Activated naive CD8-positive, alpha-beta T cell treated with anti-CD3 and anti-CD28 coated beads, Interleukin-2, amount 50 U/mL, for 16 hours (primary cell): ENCODE data around the gene KCNT2.

ENCODE experiments used
- DNase-seq: peaks from one replicate; pipeline ENCODE4 v3.0.0-alpha.2; 2020; ENCODE audit warnings: low read depth, low spot score

KCNT2 gene

DNA sequence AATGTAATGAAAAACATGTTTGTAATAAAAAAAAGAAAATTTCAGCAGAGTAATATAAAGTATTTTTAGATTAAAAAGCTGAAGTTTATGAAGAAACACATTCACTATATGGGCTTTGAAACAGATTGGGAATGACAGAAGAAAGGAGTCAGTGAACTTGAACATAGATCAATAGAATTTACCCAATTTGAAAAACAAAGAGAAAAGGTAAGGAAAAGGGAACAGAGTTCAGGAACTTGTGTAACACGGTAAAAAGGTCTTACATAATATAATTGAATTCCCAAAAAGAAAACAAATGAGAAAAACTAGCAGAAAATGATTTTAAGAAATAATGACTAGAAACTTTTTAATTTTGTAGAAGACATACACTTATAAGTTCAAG lies 206.8 kb downstream of the KCNT2 start:
- no peak for DNase-seq

- no peak for DNase-seq
Observed at GRCh38 chr1:196400478-196401451, 207.5 kb downstream of the KCNT2 start.

DNA sequence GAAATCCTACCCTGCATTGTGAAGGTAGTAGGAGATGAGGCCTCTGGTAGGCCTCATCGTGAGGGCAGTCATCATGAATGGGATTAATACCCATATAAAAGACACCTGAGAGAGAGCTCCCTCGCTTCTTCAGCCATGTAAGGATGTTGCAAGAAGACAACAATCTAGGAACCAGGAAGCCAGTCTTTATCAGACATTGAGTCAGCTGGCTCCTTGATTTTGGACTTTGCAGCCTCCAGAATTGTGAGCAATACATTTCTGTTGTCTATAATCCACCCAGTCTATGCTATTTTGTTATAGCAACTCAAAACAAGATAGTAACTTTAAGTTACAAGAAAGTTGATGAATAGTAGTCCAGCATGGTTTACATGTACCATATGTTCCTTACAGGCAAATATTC lies 208.5 kb downstream of the KCNT2 start:
- no peak for DNase-seq

DNA sequence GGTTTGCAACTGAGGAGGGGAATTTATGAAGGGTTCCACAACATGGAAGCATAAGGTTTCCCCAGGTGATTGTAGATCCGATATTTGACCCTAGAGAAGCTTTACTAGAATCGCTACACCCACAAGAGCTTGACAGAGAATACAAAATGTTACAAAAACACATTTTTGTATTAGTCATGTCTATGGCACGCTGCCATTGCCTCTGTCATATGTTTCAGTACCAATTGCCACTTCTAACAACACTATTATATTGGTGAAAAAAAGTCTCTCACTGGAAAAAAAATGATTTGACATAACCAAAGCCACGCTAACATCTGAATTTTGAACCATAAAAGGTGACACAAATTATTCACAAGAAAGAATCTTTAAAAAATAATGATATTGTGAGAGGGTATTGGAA lies 214.5 kb downstream of the KCNT2 start:
- no peak for DNase-seq

DNA sequence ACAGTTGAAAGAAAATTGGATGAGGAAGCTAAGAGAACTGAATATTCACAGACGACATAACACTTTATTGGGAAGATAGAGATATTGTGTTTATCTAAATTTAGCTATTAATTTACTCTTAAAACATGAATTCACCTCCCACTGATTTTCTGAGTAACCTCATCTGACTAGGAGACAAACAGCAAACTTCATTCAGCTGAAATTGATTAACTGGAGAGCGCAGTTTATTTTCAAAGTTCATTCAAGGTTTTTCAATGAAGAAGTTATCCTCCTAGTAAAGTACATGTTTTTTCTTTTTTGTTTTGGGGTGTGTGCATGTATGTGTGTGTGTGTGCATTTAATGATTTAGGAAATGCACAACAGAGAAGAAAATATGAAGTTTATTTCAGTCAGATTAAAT lies 215.0 kb downstream of the KCNT2 start:
- DNase-seq, result no peak

DNA sequence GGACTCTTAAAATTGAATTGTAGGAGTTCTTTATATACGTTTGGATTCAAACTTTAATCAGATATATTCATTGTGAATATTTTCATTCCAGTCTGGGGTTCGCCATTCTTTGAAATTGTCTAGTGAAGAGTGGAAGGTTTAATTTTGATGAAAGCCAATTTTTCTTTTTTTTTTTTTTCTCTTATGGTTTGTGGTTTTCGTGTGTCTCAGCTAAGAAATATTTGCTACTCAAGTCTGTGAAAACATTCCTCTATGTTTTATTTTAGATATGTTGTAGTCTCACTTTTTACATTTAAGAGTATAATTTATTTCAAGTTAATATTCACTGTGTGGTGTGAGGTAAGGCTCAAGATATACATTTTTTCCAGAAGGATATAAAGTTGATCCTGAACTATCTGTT lies 220.5 kb downstream of the KCNT2 start:
- no peak for DNase-seq

- no peak for DNase-seq
Observed at GRCh38 chr1:196385109-196385508, 223.1 kb downstream of the KCNT2 start.

DNA sequence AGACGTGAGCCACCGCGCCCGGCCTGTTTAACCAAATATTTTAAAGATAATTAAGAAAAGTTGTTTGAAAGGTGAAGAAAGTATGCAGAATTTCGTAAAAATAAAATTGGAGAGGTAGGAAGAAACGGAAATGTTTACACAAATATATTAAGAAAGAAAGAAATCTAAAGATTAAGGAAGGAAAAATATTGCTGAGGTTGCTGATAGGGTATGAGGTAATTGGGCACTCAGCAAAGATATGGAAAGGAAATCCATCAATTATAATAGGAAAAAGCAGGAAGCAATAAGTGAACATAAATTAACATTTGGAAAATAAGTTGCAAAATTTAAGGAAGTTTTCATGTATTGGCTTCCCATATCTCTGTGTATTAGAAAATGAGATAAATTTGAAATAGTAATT lies 225.9 kb downstream of the KCNT2 start:
- DNase-seq, result no peak

GRCh38 chr1:196381544-196381943 lies 226.7 kb downstream of the KCNT2 start:
- no peak for DNase-seq

- DNase-seq, result no peak
Observed at GRCh38 chr1:196380316-196380715, 227.9 kb downstream of the KCNT2 start.

GRCh38 chr1:196377811-196378210 lies 230.4 kb downstream of the KCNT2 start:
- no peak for DNase-seq

DNA sequence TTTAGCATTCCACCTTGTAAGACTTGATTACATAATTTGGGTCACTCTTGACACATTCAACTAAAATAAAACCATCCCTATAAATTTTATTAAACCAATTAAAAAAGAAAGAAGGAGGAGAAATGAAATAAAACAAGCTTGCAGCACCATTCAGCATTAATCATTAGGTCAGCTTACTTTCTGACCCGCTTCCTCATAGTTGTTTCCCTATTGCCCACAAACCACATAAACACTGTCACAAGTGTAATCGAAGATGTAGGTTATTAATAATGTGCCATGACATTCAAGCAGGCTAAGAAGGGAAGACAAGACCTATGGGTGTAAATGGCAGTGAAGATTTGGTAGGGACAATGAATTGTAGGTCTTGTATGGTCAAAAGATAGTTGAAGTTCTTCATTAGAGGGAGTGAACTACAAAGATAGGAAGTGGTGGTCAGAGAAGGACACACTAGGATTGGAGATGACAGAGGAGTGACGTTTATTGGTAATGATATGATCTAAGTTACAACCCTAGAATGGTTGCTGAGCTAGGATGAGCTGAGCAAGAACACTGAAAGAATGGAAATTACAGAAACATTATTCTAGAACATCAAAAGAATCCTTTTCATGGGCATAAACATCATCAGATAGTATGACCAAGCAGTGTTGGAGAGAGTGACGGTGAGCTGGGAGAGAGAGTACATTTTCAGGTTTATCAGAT lies 231.5 kb downstream of the KCNT2 start:
- no peak for DNase-seq

GRCh38 chr1:196373798-196374197 lies 234.4 kb downstream of the KCNT2 start:
- no peak for DNase-seq

DNA sequence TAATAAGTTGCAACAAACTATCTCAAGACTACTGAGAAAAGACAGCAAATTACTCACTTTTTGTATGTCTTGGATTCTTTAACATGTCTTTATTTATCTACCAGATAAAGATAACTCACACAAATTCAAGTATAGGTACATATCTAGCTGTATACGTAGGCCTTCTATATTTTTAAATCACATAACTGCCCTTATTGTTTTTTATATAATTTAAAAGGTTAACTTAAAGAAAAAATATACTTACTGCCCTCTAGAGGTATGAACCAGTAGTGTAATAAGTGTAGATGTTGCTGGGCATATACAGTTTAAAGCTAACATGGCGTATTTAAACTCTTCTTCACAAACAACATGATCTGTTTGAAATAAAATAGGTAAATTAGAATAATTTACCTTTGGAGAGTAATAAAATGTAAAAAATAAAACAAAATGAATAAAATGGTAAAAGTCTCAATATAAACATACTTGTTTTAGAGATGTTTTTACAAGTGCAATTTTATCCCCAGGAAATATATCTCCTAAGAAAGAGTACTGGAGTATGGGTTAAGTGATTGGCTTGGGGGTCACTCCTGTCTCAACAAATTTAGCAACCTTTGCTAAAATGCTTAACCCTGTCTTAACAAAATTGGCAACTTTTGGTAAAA lies 235.2 kb downstream of the KCNT2 start:
- no peak for DNase-seq

- DNase-seq, result no peak
Observed at GRCh38 chr1:196367838-196368237, 240.4 kb downstream of the KCNT2 start.

DNA sequence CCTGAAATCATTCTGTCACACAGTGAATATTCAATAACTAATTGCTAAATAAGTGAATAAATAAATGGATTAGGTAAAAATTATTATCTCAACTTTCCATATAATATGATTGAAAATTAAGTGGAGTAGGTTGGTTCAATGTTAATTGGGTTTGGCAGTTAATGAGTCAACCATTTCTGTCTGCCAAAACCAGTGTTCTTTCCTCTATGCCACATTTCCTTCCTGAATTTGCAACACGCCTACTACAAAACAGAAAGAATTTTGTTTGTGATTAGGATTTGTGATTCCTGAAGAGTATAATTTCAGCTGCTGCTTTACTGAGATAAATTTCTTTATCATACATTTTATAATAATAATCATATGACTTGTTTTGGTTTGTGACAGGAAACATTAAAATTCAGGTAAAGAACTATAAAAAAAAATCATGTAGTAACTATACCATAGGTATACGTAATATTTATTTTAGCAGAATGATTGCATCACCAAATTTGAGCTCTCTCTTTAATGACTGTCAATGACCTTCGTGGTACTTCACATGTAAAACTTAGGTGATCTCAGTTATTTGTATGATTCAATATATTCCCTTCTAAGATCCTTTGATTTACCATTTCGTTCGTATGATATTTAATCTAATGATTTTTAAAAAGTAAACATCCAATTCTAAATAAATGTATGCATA lies 241.3 kb downstream of the KCNT2 start:
- DNase-seq, result no peak

GRCh38 chr1:196361112-196361714 lies 247.0 kb downstream of the KCNT2 start:
- DNase-seq, result no peak

DNA sequence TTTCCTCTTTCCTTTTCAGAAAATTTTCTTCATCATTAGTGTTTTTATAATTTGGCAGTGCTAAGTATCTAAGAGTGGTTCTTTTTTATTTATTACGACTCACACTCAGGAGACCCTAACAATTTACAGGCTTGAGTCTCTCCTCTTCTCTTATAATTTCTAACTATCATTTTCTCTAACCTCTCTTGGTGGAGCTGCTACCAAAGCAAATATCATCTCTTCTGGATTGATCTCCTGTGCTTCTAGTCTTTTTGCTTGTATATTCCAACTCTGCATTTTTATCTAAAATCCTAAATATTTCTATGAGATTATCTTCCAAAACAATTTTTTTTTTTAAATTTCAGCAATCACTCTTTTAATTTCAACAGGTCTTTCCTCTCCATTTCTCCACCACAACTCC lies 250.3 kb downstream of the KCNT2 start:
- DNase-seq, result no peak

- no peak for DNase-seq
Observed at GRCh38 chr1:196355206-196355786, 252.9 kb downstream of the KCNT2 start.

DNA sequence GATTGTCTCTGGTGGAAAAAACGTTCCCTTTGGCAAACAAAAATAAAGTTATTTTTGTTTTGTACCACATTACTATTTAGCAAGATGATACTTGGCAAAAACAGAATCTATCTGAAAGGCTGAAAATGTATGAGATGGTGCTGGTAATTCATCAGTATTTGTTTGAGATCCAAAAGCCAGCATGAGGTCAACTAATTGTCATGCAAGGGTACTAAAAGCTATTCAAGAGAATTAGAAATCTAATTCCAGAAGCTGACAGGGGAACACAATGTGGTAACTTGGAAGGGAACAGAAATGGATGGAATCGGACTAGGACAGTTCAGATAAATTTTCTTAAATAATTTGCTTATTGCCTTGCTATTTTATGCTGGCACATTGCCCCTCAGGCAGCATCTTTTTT lies 263.8 kb downstream of the KCNT2 start:
- no peak for DNase-seq

GRCh38 chr1:196324345-196324744 lies 283.9 kb downstream of the KCNT2 start:
- no peak for DNase-seq
